22Rv1 (cell line): ENCODE results near the gene ANKIB1.

Experiments used
- ZFX ChIP-seq: fragments of 450-650 bp; IDR thresholded peaks from 2 replicates; pipeline ENCODE4 v1.6.1; 2017; ENCODE audit warnings: antibody characterized with exemption, borderline replicate concordance
- TF ChIP-seq, protein P1 (sequence below): fragments of 450-650 bp; IDR thresholded peaks from 2 replicates; pipeline ENCODE4 v1.5.1; 2017; ENCODE audit warnings: mild to moderate bottlenecking

DNA sequence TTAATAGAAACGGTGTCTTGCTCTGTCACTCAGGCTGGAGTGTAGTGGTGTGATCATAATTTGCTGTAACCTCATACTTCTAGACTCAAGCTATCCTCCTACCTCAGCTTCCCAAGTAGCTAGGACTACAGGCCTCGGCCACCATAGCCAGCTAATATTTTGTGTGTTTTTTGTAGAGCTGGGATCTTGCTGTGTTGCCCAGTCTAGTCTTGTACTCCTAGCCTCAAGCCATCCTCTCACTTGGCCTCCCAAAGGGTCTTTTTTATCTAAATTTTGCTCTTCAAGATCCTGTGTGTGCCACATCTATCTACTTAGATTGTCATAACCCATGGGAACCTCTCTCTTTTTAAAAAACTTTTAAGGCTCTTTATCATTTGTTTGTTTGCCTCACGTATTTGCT is 50.5 kb downstream of the ANKIB1 start:
- TF ChIP-seq, protein P1, sequence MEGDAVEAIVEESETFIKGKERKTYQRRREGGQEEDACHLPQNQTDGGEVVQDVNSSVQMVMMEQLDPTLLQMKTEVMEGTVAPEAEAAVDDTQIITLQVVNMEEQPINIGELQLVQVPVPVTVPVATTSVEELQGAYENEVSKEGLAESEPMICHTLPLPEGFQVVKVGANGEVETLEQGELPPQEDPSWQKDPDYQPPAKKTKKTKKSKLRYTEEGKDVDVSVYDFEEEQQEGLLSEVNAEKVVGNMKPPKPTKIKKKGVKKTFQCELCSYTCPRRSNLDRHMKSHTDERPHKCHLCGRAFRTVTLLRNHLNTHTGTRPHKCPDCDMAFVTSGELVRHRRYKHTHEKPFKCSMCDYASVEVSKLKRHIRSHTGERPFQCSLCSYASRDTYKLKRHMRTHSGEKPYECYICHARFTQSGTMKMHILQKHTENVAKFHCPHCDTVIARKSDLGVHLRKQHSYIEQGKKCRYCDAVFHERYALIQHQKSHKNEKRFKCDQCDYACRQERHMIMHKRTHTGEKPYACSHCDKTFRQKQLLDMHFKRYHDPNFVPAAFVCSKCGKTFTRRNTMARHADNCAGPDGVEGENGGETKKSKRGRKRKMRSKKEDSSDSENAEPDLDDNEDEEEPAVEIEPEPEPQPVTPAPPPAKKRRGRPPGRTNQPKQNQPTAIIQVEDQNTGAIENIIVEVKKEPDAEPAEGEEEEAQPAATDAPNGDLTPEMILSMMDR, result no peak
- TF ChIP-seq ZFX, result no peak
